K562 (cell line): ENCODE measurements around the gene DSP. TPM values are rescaled to one million over a fixed set of nuclear protein-coding genes. Genes with fewer than 3 reads are reported as not detected.

ENCODE experiments used
- ATAC-seq: fragments of 200-7000 bp; cut with Tn5 transposase; 3 replicates; pipeline ENCODE4 v1.9.1; 2020; ENCODE audit warnings: moderate library complexity
- BruUV-seq: library from RNA; stranded (reverse); fragments of 400-500 nt; replicated peaks from 2 replicates; lab custom pipeline; 2021; lab: Mats Ljungman, UMichigan
- CTCF ChIA-PET: fragments of 300-600 bp; formaldehyde crosslinking; extraction: SDS; loops from one replicate; lab custom pipeline; 2021; ENCODE audit warnings: low intra/inter-chr PET ratio; lab: Yijun Ruan, JAX
- POLR2A ChIA-PET: fragments of 300-600, 350-650 bp; sonication (Branson Sonifier 250); formaldehyde crosslinking; extraction: SDS; loops from one replicate; lab custom pipeline; 2021; ENCODE audit warnings: antibody characterized with exemption, inconsistent platforms; lab: Yijun Ruan, JAX
- DNase-seq, 4 experiments: peaks; one replicate each; pipeline versions ENCODE4 v3.0.0 to v3.0.0-alpha.2; 2011 to 2018; ENCODE audit warnings: low spot score in 3 of 4, mixed read lengths in 3 of 4; ENCODE audit errors: extremely low read depth in 1 of 4
- FAIRE-seq: peaks from 2 replicates; lab custom pipeline; 2011; peaks lifted over from hg19 to GRCh38; lab: Jason Lieb, UNC
- H2AFZ ChIP-seq: 2 replicates; pipeline ENCODE4 v1.6.0; 2011; ENCODE audit warnings: low read depth, low read length, control low read depth, inconsistent platforms
- H3K27ac ChIP-seq: fragments of 200-600 bp; 3 replicates; pipeline ENCODE4 v1.8.0; 2011; ENCODE audit warnings: low read depth, mild to moderate bottlenecking, control low read depth, inconsistent platforms, low read length, moderate library complexity, mixed read lengths; ENCODE audit errors: extremely low read depth
- H3K27me3 ChIP-seq, 2 experiments: fragments of 300-600 bp in 1 of 2; 2 replicates in 1 of 2; 3 replicates in 1 of 2; pipeline versions ENCODE4 v1.6.0 to v1.8.0; 2011; ENCODE audit warnings: inconsistent platforms in 2 of 2, low read length in 2 of 2, mild to moderate bottlenecking in 1 of 2, mixed read lengths in 1 of 2, moderate library complexity in 1 of 2; ENCODE audit not compliant: control insufficient read depth in 2 of 2, insufficient read depth in 2 of 2
- H3K36me3 ChIP-seq: fragments of 300-600 bp; 3 replicates; pipeline ENCODE4 v1.8.0; 2011; ENCODE audit warnings: mild to moderate bottlenecking, low read length, inconsistent platforms; ENCODE audit not compliant: control insufficient read depth, insufficient read depth
- H3K4me1 ChIP-seq, 2 experiments: fragments of 200-600 bp in 1 of 2; replicated peaks in 1 of 2; 2 replicates in 1 of 2; 3 replicates in 1 of 2; pipeline versions ENCODE4 v1.5.1 to v1.8.0; 2011; ENCODE audit warnings: inconsistent platforms in 2 of 2, low read length in 2 of 2, mild to moderate bottlenecking in 1 of 2, mixed read lengths in 1 of 2, moderate library complexity in 1 of 2; ENCODE audit not compliant: control insufficient read depth in 2 of 2, insufficient read depth in 2 of 2
- H3K4me2 ChIP-seq: 2 replicates; pipeline ENCODE4 v1.6.1; 2011; ENCODE audit warnings: low read length, control low read depth, inconsistent platforms, mixed read lengths; ENCODE audit not compliant: insufficient read depth
- H3K4me3 ChIP-seq: fragments of 200-600 bp; sonication (generic), shearing (Covaris generic); 2 replicates; pipeline ENCODE4 v1.5.1; 2016; ENCODE audit warnings: control low read depth, inconsistent platforms
- H3K79me2 ChIP-seq: fragments of 200-600 bp; 3 replicates; pipeline ENCODE4 v1.8.0; 2011; ENCODE audit warnings: low read length, inconsistent platforms; ENCODE audit not compliant: control insufficient read depth, insufficient read depth
- H3K9ac ChIP-seq, 2 experiments: 2 replicates each; pipeline versions ENCODE4 v1.6.0 to v1.6.1; 2011; ENCODE audit warnings: low read depth in 2 of 2, low read length in 2 of 2, control low read depth in 1 of 2, inconsistent platforms in 1 of 2, mild to moderate bottlenecking in 1 of 2, mixed read lengths in 1 of 2; ENCODE audit not compliant: insufficient read depth in 1 of 2
- H3K9me1 ChIP-seq: one replicate; pipeline ENCODE4 v1.6.0; 2011; ENCODE audit warnings: inconsistent platforms, mild to moderate bottlenecking, low read length, moderate library complexity; ENCODE audit not compliant: control insufficient read depth, insufficient read depth
- H3K9me3 ChIP-seq: replicated peaks from 2 replicates; pipeline ENCODE4 v1.5.1; 2011; ENCODE audit warnings: low read depth, low read length, inconsistent platforms; ENCODE audit not compliant: control insufficient read depth, insufficient read depth
- H4K20me1 ChIP-seq: replicated peaks from 2 replicates; pipeline ENCODE4 v1.6.1; 2011; ENCODE audit warnings: low read length, inconsistent platforms, mixed read lengths; ENCODE audit not compliant: control insufficient read depth, insufficient read depth
- ARHGAP35 ChIP-seq: fragments of 450-650 bp; IDR thresholded peaks from 2 replicates; pipeline ENCODE4 v1.6.1; 2018; ENCODE audit not compliant: partially characterized antibody
- CBX3 ChIP-seq, 2 experiments: IDR thresholded peaks; 1 replicate in 1 of 2; 2 replicates in 1 of 2; pipeline ENCODE4 v1.6.1; 2012; ENCODE audit warnings: inconsistent platforms in 2 of 2, low read length in 2 of 2, borderline replicate concordance in 1 of 2, control low read depth in 1 of 2
- CXXC5 ChIP-seq: fragments of 250-450 bp; sonication (Bioruptor Pico); IDR thresholded peaks from 2 replicates; pipeline ENCODE4 v1.8.0; 2022; ENCODE audit warnings: inconsistent platforms, mild to moderate bottlenecking, moderate library complexity
- FOXK2 ChIP-seq, 2 experiments: fragments of 450-650 bp; IDR thresholded peaks in 1 of 2; conservative IDR thresholded peaks in 1 of 2; 2 replicates each; pipeline ENCODE4 v1.6.1; 2016; ENCODE audit warnings: low read depth in 2 of 2, mild to moderate bottlenecking in 1 of 2
- GTF2B ChIP-seq: IDR thresholded peaks from 2 replicates; pipeline ENCODE4 v1.6.1; 2011; ENCODE audit not compliant: insufficient read length; ENCODE audit errors: extremely low read depth
- HDAC1 ChIP-seq, 2 experiments: fragments of 450-650 bp; IDR thresholded peaks; 2 replicates each; pipeline ENCODE4 v1.6.1; 2016 to 2017; ENCODE audit warnings: inconsistent platforms in 1 of 2, mild to moderate bottlenecking in 1 of 2, moderate library complexity in 1 of 2
- KDM1A ChIP-seq, 2 experiments: fragments of 450-650 bp; IDR thresholded peaks; 2 replicates each; pipeline ENCODE4 v1.6.1; 2016; ENCODE audit warnings: mild to moderate bottlenecking in 2 of 2
- MED1 ChIP-seq: sonication (generic); formaldehyde crosslinking; IDR thresholded peaks from 2 replicates; pipeline ENCODE4 v1.8.1; 2023; ENCODE audit warnings: missing genetic modification reagents, borderline replicate concordance
- MXD1 ChIP-seq: fragments of 250-450 bp; sonication (Bioruptor Pico); IDR thresholded peaks from 2 replicates; pipeline ENCODE4 v1.8.0; 2021; ENCODE audit warnings: borderline replicate concordance, mild to moderate bottlenecking, moderate library complexity; ENCODE audit not compliant: poor library complexity, severe bottlenecking
- NBN ChIP-seq: fragments of 450-650 bp; IDR thresholded peaks from 2 replicates; pipeline ENCODE4 v1.6.1; 2016; ENCODE audit warnings: low read depth, mild to moderate bottlenecking
- POU5F1 ChIP-seq: fragments of 150-350 bp; IDR thresholded peaks from 2 replicates; pipeline ENCODE4 v1.6.1; 2014; ENCODE audit warnings: borderline replicate concordance, low read length, low read depth, mild to moderate bottlenecking; ENCODE audit not compliant: partially characterized antibody
- RCOR1 ChIP-seq, 2 experiments: IDR thresholded peaks; 2 replicates each; pipeline ENCODE4 v1.6.1; 2012; ENCODE audit warnings: low read depth in 2 of 2, low read length in 2 of 2, borderline replicate concordance in 1 of 2, improper control_type of control experiment in 1 of 2
- ZFP36 ChIP-seq: fragments of 150-350 bp; IDR thresholded peaks from 2 replicates; pipeline ENCODE4 v1.6.1; 2018; ENCODE audit warnings: low read length, low read depth; ENCODE audit not compliant: partially characterized antibody
- ZNF609 ChIP-seq: sonication (generic); formaldehyde crosslinking; IDR thresholded peaks from 2 replicates; pipeline ENCODE4 v1.8.1; 2023; ENCODE audit warnings: missing genetic modification reagents, mild to moderate bottlenecking, borderline replicate concordance
- WGBS: fragments of 100-300 bp; shearing (Covaris generic); methylation state at CpG from one replicate; pipeline ENCODE4 v1.1.6; 2016; ENCODE audit warnings: low coverage, mixed read lengths; ENCODE audit not compliant: insufficient coverage; ENCODE audit errors: missing lambda C conversion rate; 5-methylcytosine and 5-hydroxymethylcytosine counted together
- in situ Hi-C: fragments of 300-500 bp; cut with MboI; formaldehyde crosslinking; loops from 4 replicates; pipeline ENCODE4 v1.15.0; 2018; ENCODE audit warnings: inconsistent platforms, mixed read lengths
- intact Hi-C: fragments of 100-400 bp; cut with micrococcal nuclease; formaldehyde crosslinking; loops from 2 replicates; pipeline ENCODE4 v1.14.2; 2022
- polyA plus RNA-seq, 8 experiments: library from polyadenylated mRNA; depleted of rRNA in 4 of 8; stranded (reverse) in 5 of 8; unstranded in 3 of 8; fragments of >200 nt; fragmentation: Nextera tagmentation in 2 of 8; fragmentation: Illumina TruSeq in 1 of 8; extraction: Ambion mirVana in 2 of 8; extraction: Trizol in 1 of 8; gene quantifications; 2 replicates each; pipeline versions ENCODE4 v1.2.1 to v1.2.3, GENCODE V29; 2011 to 2014; ENCODE audit warnings: inconsistent platforms in 1 of 8, missing spikeins in 1 of 8
- total RNA-seq, 7 experiments: library from RNA; depleted of rRNA in 6 of 7; stranded (reverse); fragments of >200 nt in 6 of 7; fragmentation: Illumina TruSeq in 2 of 7; extraction: Trizol in 2 of 7; gene quantifications; 2 replicates each; pipeline versions ENCODE4 v1.2.1 to v1.2.3, GENCODE V29; 2011 to 2021; ENCODE audit warnings: low replicate concordance in 1 of 7

The DSP gene
- total and polyA plus RNA-seq, 9 of the 15 experiments (the other 6 are each of a cell fraction or from before 2014, with no cell fraction given) = under 0.01 to 0.24 (median 0.03) TPM; not detected in 2

GRCh38 chr6:7561153-7561964 lies 19.9 kb downstream of the DSP start:
- peaks cover 0 to 4% of the 10 kb centered on the region in 2 experiments; a peak in 1 of 5 replicates for H3K4me1 ChIP-seq
- H3K27me3 ChIP-seq = peaks cover 58 to 64% of the 10 kb centered on the region in 2 experiments
- in situ Hi-C loops = no loop called here
- no peak for FAIRE-seq
- peak; percentile 49 to 59 (median 56) for DNase-seq
- no peak overlapping the region for H3K4me2 ChIP-seq
- no peak overlapping the region for H3K4me3 ChIP-seq
- ATAC-seq = peak; percentile 63
- H3K36me3 ChIP-seq = no peaks in the 10 kb centered on the region
- H3K9ac ChIP-seq = no peak overlapping the region; a peak in 1 of 4 replicates
- 0 out of 2 replicates have a peak, but pooled peaks cover 6% of the 10 kb centered on the region for H4K20me1 ChIP-seq
- no peaks in the 10 kb centered on the region for H3K9me3 ChIP-seq
- no peaks in the 10 kb centered on the region for H3K9me1 ChIP-seq
- under 1% methylated on average over 19 of the region's 19 CpGs for whole genome bisulfite sequencing
- BruUV-seq = no TSS peak
- H3K79me2 ChIP-seq = no peaks in the 10 kb centered on the region
- H2AFZ ChIP-seq = no peak overlapping the region
- intact Hi-C loops = no loop called here
- POLR2A ChIA-PET = interaction anchor here (0.6 to 1.1 kb wide), 6 partner anchors 9 to 745 kb away, joined by 3 to 4 read pairs (median 3); partner anchors contain the start of gene SNRNP48
- no peak overlapping the region for H3K27ac ChIP-seq
- CTCF ChIA-PET = interaction anchor here (0.6 kb wide), 1 partner anchor 69 kb away, joined by 3 read pairs; no protein-coding TSS in a partner anchor
- peak in 1 of 2 experiments; percentile 38; a peak in 2 of 4 replicates for TF ChIP-seq KDM1A (IDR thresholded peaks at IDR 0.05)
- no peak for TF ChIP-seq MXD1 (CRISPR knock-in tag)
- 0 out of 4 replicates have a peak, but pooled peaks of 1 of the 2 experiments have one; percentile 44 for TF ChIP-seq RCOR1 (IDR thresholded peaks at IDR 0.05; ENCODE audit: borderline replicate concordance in 1 of 2, low read depth in 2 of 2, low read length in 2 of 2)
- no peak for TF ChIP-seq ARHGAP35
- no peak for TF ChIP-seq CBX3 (IDR thresholded peaks at IDR 0.05; ENCODE audit: borderline replicate concordance in 1 of 2, low read length in 2 of 2)
- no peak for TF ChIP-seq ZNF609
- TF ChIP-seq CXXC5 = 0 out of 2 replicates have a peak, but pooled peaks have one; percentile 37
- TF ChIP-seq MED1 (CRISPR knock-in tag) = no peak
- TF ChIP-seq HDAC1 (IDR thresholded peaks at IDR 0.05) = peak in 1 of 2 experiments; percentile 47; a peak in 1 of 4 replicates
- no peak for TF ChIP-seq FOXK2 (conservative IDR thresholded peaks at IDR 0.05 in 1 of 2, IDR thresholded peaks at IDR 0.05 in 1 of 2; ENCODE audit: low read depth in 2 of 2)
- no peak for TF ChIP-seq POU5F1
- no peak for TF ChIP-seq NBN
- TF ChIP-seq GTF2B = no peak
- TF ChIP-seq ZFP36 = peak; percentile 10
